GM23248 (cell line): Measurements from ENCODE around the gene SWAP70.

Source experiments
- EZH2 ChIP-seq: fragments of 200-600 bp; sonication (generic); IDR thresholded peaks from 2 replicates; pipeline ENCODE4 v1.6.1; 2018; ENCODE audit warnings: antibody characterized with exemption, mild to moderate bottlenecking; ENCODE audit not compliant: insufficient read depth, poor library complexity, severe bottlenecking
- EZH2phosphoT487 ChIP-seq: fragments of 200-600 bp; sonication (generic); IDR thresholded peaks from 2 replicates; pipeline ENCODE4 v1.6.1; 2018; ENCODE audit warnings: antibody characterized with exemption, moderate library complexity, mild to moderate bottlenecking, low read depth; ENCODE audit not compliant: insufficient read depth

GRCh38 chr11:9639099-9639498 lies 24.8 kb upstream of the SWAP70 start:
- TF ChIP-seq EZH2: no peak
- TF ChIP-seq EZH2phosphoT487: no peak
